MM.1S (cell line): ENCODE data around the gene PM20D1.
"Not testable (repeated sequence)": the region's sequence is repeated elsewhere in the genome, so short reads cannot be mapped to it uniquely, and the experiment has no call there.

Experiments
- DNase-seq: peaks from one replicate; pipeline ENCODE4 v3.0.0-alpha.2; 2015
- H2AFZ ChIP-seq: fragments of 300-600 bp; sonication (generic); 2 replicates; pipeline ENCODE4 v1.6.0; 2016; ENCODE audit warnings: antibody characterized with exemption, low read length
- H3F3A ChIP-seq: fragments of 300-600 bp; sonication (generic); 2 replicates; pipeline ENCODE4 v1.6.1; 2016; ENCODE audit warnings: mild to moderate bottlenecking, antibody characterized with exemption, low read length, moderate library complexity, mixed read lengths; ENCODE audit not compliant: insufficient read depth
- H3K27ac ChIP-seq: fragments of 300-600 bp; sonication (generic); 2 replicates; pipeline ENCODE4 v1.5.1; 2016; ENCODE audit warnings: mild to moderate bottlenecking, low read length
- H3K27me3 ChIP-seq: fragments of 300-600 bp; sonication (generic); replicated peaks from 2 replicates; pipeline ENCODE4 v1.6.0; 2016; ENCODE audit warnings: low read length; ENCODE audit not compliant: insufficient read depth
- H3K36me3 ChIP-seq: fragments of 300-600 bp; sonication (generic); replicated peaks from 2 replicates; pipeline ENCODE4 v1.6.1; 2016; ENCODE audit warnings: mild to moderate bottlenecking, low read length, mixed read lengths; ENCODE audit not compliant: insufficient read depth
- H3K4me1 ChIP-seq: fragments of 300-600 bp; sonication (generic); 2 replicates; pipeline ENCODE4 v1.6.1; 2016; ENCODE audit warnings: low read length, mixed read lengths
- H3K4me2 ChIP-seq: fragments of 300-600 bp; sonication (generic); 2 replicates; pipeline ENCODE4 v1.6.0; 2016; ENCODE audit warnings: low read depth, low read length
- H3K4me3 ChIP-seq: fragments of 300-600 bp; sonication (generic); 2 replicates; pipeline ENCODE4 v1.5.1; 2016; ENCODE audit warnings: low read length, mixed read lengths
- H3K79me2 ChIP-seq: fragments of 300-600 bp; sonication (generic); 2 replicates; pipeline ENCODE4 v1.6.1; 2016; ENCODE audit warnings: mixed run types, low read length, mixed read lengths
- H3K9ac ChIP-seq: fragments of 300-600 bp; sonication (generic); 2 replicates; pipeline ENCODE4 v1.6.1; 2016; ENCODE audit warnings: low read length, mixed read lengths
- H3K9me2 ChIP-seq: fragments of 300-600 bp; sonication (generic); replicated peaks from 2 replicates; pipeline ENCODE4 v1.6.1; 2016; ENCODE audit warnings: mild to moderate bottlenecking, low read length, mixed read lengths; ENCODE audit not compliant: insufficient read depth
- H3K9me3 ChIP-seq: fragments of 300-600 bp; sonication (generic); replicated peaks from 2 replicates; pipeline ENCODE4 v1.6.1; 2016; ENCODE audit warnings: mild to moderate bottlenecking, low read length, mixed read lengths; ENCODE audit not compliant: insufficient read depth
- H4K20me1 ChIP-seq: fragments of 300-600 bp; sonication (generic); 2 replicates; pipeline ENCODE4 v1.6.1; 2016; ENCODE audit warnings: mild to moderate bottlenecking, low read length, moderate library complexity, mixed read lengths; ENCODE audit not compliant: insufficient read depth
- EZH2 ChIP-seq: fragments of 300-600 bp; sonication (generic); optimal IDR thresholded peaks from 2 replicates; pipeline ENCODE3; 2017; ENCODE audit warnings: low read depth, mild to moderate bottlenecking, antibody characterized with exemption, low read length, mixed read lengths
- EZH2phosphoT487 ChIP-seq: fragments of 300-600 bp; sonication (generic); IDR thresholded peaks from 2 replicates; pipeline ENCODE4 v1.6.1; 2018; ENCODE audit warnings: antibody characterized with exemption, low read length
- TF ChIP-seq, protein P1 (sequence below): fragments of 300-600 bp; sonication (generic); IDR thresholded peaks from 2 replicates; pipeline ENCODE4 v1.5.1; 2016; ENCODE audit warnings: antibody characterized with exemption, low read length, mixed read lengths

PM20D1 gene

DNA sequence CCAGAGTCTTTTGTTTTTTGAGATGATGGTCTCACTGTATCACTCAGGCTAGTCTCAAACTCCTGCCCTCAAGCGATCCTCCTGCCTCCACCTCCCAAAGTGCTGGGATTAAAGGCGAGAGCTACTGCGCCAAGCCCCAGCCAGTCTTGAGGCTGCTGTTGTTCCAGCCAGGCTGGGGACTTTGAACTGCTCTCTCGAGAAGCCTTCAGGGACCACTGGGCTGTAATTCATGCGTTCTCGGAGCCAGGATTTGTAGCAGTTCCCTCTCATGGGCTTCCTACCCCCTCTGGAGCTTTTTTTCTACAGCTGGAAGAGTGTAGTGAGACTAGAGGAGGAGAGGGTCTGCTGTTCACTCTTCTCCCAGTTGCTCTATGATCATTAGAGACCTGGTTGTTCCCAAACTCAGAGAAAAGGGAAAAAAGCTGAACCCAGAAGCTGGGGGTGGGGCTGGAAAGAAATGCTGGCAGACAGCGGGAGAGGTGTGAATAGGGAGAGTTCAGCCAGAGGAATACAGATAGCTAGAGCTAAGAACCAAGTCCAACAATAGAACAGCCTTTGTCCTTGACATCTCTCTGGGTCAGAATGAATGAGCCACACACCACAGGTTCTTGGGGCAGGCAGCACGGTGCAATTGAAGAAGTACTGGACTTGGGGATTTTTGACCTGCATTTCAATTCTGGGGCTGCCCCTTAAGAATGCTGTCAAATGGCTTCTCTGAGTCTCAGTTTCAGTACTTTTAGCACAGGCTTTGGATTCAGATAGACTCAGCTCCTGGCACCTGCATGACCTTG lies 23.7 kb downstream of the PM20D1 start:
- Histone ChIP-seq H3K4me1 (peaks cover 22% of the 10 kb centered on the region), H3K9ac (no peak overlapping the region), H3K4me3 (no peak overlapping the region), H3K9me2 (no peaks in the 10 kb centered on the region), H3K9me3 (no peaks in the 10 kb centered on the region), H2AFZ (no peak overlapping the region), H3K79me2 (no peaks in the 10 kb centered on the region), H3K36me3 (no peaks in the 10 kb centered on the region), H3K4me2 (no peak overlapping the region), H3K27me3 (no peaks in the 10 kb centered on the region), H3K27ac (no peak overlapping the region; the same call in 1 of the 2 replicates), H4K20me1 (no peaks in the 10 kb centered on the region), H3F3A (peaks cover 5% of the 10 kb centered on the region; the same call in 1 of the 2 replicates)
- TF ChIP-seq, protein P1, sequence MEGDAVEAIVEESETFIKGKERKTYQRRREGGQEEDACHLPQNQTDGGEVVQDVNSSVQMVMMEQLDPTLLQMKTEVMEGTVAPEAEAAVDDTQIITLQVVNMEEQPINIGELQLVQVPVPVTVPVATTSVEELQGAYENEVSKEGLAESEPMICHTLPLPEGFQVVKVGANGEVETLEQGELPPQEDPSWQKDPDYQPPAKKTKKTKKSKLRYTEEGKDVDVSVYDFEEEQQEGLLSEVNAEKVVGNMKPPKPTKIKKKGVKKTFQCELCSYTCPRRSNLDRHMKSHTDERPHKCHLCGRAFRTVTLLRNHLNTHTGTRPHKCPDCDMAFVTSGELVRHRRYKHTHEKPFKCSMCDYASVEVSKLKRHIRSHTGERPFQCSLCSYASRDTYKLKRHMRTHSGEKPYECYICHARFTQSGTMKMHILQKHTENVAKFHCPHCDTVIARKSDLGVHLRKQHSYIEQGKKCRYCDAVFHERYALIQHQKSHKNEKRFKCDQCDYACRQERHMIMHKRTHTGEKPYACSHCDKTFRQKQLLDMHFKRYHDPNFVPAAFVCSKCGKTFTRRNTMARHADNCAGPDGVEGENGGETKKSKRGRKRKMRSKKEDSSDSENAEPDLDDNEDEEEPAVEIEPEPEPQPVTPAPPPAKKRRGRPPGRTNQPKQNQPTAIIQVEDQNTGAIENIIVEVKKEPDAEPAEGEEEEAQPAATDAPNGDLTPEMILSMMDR: no peak
- no peak for TF ChIP-seq EZH2phosphoT487
- no peak for TF ChIP-seq EZH2
- peak; percentile 78 for DNase-seq

DNA sequence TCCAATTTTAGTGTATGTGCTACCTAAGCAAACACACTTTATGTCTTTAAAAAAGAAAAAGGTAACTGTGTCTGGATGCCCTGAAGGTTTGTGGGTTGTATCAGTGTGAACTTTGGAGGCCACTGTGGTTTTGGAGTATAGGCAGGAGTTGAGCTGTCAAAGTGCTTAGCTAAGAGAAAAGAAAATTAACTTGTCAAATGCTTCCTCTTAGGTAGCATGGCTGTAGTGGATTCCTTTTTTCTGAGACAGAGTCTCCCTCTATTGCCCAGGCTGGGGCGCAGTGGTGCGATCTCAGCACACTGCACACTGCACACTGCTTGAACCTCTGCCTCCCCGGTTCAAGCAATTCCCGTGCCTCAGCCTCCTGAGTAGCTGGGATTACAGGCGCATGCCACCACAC lies 25.8 kb downstream of the PM20D1 start:
- no peak for TF ChIP-seq EZH2
- TF ChIP-seq, protein P1: no peak
- no peak for TF ChIP-seq EZH2phosphoT487
- H3K9me2 ChIP-seq: no peaks in the 10 kb centered on the region
- DNase-seq: peak; percentile 46
- peak overlapping the region; percentile 37 for H3K4me2 ChIP-seq
- no peak overlapping the region; the same call in 1 of the 2 replicates for H3K27ac ChIP-seq
- H2AFZ ChIP-seq: no peak overlapping the region
- no peaks in the 10 kb centered on the region for H4K20me1 ChIP-seq
- H3K9me3 ChIP-seq: no peaks in the 10 kb centered on the region
- H3K79me2 ChIP-seq: no peaks in the 10 kb centered on the region
- H3K4me3 ChIP-seq: no peak overlapping the region
- H3K4me1 ChIP-seq: peaks cover 22% of the 10 kb centered on the region
- H3K27me3 ChIP-seq: no peaks in the 10 kb centered on the region
- no peak overlapping the region for H3K9ac ChIP-seq
- no peaks in the 10 kb centered on the region for H3K36me3 ChIP-seq
- peaks cover 5% of the 10 kb centered on the region; the same call in 1 of the 2 replicates for H3F3A ChIP-seq

DNA sequence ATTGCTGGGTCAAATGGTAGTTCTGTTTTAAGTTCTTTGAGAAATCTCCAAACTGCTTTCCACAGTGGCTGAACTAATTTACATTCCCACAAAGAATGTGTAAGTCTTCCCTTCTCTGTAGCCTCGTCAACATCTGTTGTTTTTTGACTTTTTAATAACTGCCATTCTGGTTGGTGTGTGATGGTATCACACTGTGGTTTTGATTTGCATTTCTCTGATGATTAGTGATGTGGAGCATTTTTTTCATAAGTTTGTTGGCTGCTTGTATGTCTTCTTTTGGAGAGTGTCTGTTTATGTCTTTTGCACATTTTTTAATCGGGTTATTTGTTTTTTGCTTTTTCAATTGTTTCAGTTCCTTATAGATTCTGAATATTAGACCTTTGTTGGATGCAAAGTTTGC lies 26.7 kb downstream of the PM20D1 start:
- Histone ChIP-seq H3K4me1 (peaks cover 22% of the 10 kb centered on the region), H3K4me2 (peak overlapping the region; percentile 37; the same call in 1 of the 2 replicates)
- H4K20me1 ChIP-seq, H3K4me3 ChIP-seq, H3K9me3 ChIP-seq, H3K27ac ChIP-seq, H3K9ac ChIP-seq, H3K36me3 ChIP-seq, H3K9me2 ChIP-seq, H3K27me3 ChIP-seq, H3K79me2 ChIP-seq, H3F3A ChIP-seq, H2AFZ ChIP-seq: not testable (repeated sequence)
- peak; percentile 51 for DNase-seq

DNA sequence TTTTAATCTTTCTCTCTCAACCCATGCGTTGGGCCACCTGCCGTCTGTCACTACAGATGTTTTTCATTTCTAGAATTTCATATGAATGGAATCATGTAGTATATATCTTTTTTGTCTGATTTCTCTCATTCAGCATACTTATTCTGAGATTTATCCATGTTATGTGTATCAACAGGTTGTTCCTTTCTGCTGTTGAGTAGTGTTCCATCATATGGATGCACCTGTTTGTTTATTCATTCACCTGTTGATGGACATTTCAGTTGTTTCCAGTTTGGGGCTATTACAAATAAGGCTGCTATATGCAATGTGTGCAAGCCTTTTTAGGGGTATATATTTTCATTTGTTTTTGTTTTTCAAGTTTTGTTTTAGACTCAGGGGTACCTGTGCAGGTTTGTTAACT lies 27.5 kb downstream of the PM20D1 start:
- Histone ChIP-seq H3K27ac (no peak overlapping the region), H2AFZ (no peak overlapping the region), H3K9ac (no peak overlapping the region), H3K27me3 (no peaks in the 10 kb centered on the region), H3K4me3 (no peak overlapping the region), H3K9me3 (no peaks in the 10 kb centered on the region), H3K4me2 (no peak overlapping the region), H3K9me2 (no peaks in the 10 kb centered on the region), H3K79me2 (no peaks in the 10 kb centered on the region), H3F3A (peaks cover 5% of the 10 kb centered on the region; the same call in 1 of the 2 replicates), H3K36me3 (no peaks in the 10 kb centered on the region), H4K20me1 (no peaks in the 10 kb centered on the region), H3K4me1 (peaks cover 22% of the 10 kb centered on the region)
- TF ChIP-seq, protein P1: no peak
- TF ChIP-seq EZH2: no peak
- DNase-seq: no peak
